Spleen (tissue), 13 donors: Measurements from ENCODE around the gene C7orf57. TPM values are rescaled to one million over a fixed set of nuclear protein-coding genes. Genes with fewer than 3 reads are reported as not detected.
"Not testable (repeated sequence)": the region's sequence is repeated elsewhere in the genome, so short reads cannot be mapped to it uniquely, and the experiment has no call there.

ENCODE experiments used
- DNase-seq: peaks from one replicate; pipeline ENCODE4 v3.0.0-alpha.2; 2020
- H3K27ac ChIP-seq, 8 donors: fragments of 200-600 bp; sonication (generic) in 7 of 8; 1 replicate in 4 of 8; 2 replicates in 4 of 8; pipeline versions ENCODE4 v1.5.0 to v1.8.0; 2016 to 2021; ENCODE audit warnings: inconsistent platforms in 4 of 8, mild to moderate bottlenecking in 4 of 8, moderate library complexity in 1 of 8
- H3K27me3 ChIP-seq, 7 donors: fragments of 200-600 bp; sonication (generic) in 6 of 7; replicated peaks in 1 of 7; 1 replicate in 4 of 7; 2 replicates in 3 of 7; pipeline versions ENCODE4 v1.5.0 to v1.8.0; 2016 to 2021; ENCODE audit warnings: inconsistent platforms in 3 of 7, mild to moderate bottlenecking in 1 of 7
- H3K36me3 ChIP-seq, 6 donors: fragments of 200-600 bp; sonication (generic) in 5 of 6; 1 replicate in 4 of 6; 2 replicates in 2 of 6; pipeline versions ENCODE4 v1.5.0 to v1.8.0; 2016 to 2021; ENCODE audit warnings: inconsistent platforms in 2 of 6
- H3K4me1 ChIP-seq, 6 donors: fragments of 200-600 bp; sonication (generic) in 5 of 6; 1 replicate in 3 of 6; 2 replicates in 3 of 6; pipeline versions ENCODE4 v1.5.0 to v1.8.0; 2016 to 2021; ENCODE audit warnings: inconsistent platforms in 3 of 6
- H3K4me3 ChIP-seq, 8 donors: fragments of 200-600 bp; sonication (generic) in 7 of 8; 1 replicate in 4 of 8; 2 replicates in 4 of 8; pipeline versions ENCODE4 v1.5.0 to v1.8.0; 2016 to 2021; ENCODE audit warnings: inconsistent platforms in 4 of 8, mild to moderate bottlenecking in 4 of 8, moderate library complexity in 2 of 8
- H3K9me3 ChIP-seq, 8 donors: fragments of 200-600 bp; sonication (generic) in 7 of 8; 1 replicate in 4 of 8; 2 replicates in 4 of 8; pipeline versions ENCODE4 v1.5.0 to v1.8.0; 2016 to 2021; ENCODE audit warnings: inconsistent platforms in 4 of 8
- CTCF ChIP-seq, 11 experiments: fragments of 200-600 bp in 7 of 11; fragments of 450-650 bp in 4 of 11; sonication (generic) in 4 of 11; IDR thresholded peaks in 8 of 11; conservative IDR thresholded peaks in 3 of 11; 1 replicate in 7 of 11; 2 replicates in 4 of 11; pipeline versions ENCODE4 v1.4.0 to v1.8.0; 2016 to 2021; ENCODE audit warnings: antibody characterized with exemption in 11 of 11, inconsistent platforms in 4 of 11, mild to moderate bottlenecking in 1 of 11
- POLR2A ChIP-seq, 3 donors: fragments of 450-650 bp; IDR thresholded peaks; one replicate each; pipeline ENCODE4 v1.5.1; 2017; ENCODE audit warnings: antibody characterized with exemption in 3 of 3, mild to moderate bottlenecking in 1 of 3
- POLR2AphosphoS5 ChIP-seq, 3 donors: sonication (generic); formaldehyde crosslinking; IDR thresholded peaks; one replicate each; pipeline ENCODE4 v1.5.1; 2017; ENCODE audit warnings: antibody characterized with exemption in 3 of 3
- WGBS, 5 donors: extraction: QIAGEN DNeasy Blood & Tissue Kit in 3 of 5; methylation state at CpG; one replicate each; pipeline versions ENCODE4 v1.1.5 to v1.1.7; 2013 to 2018; 5-methylcytosine and 5-hydroxymethylcytosine counted together
- intact Hi-C: fragments of 100-400 bp; cut with DNase I; formaldehyde crosslinking; loops from one replicate; pipeline ENCODE4 v1.15.0; 2023; ENCODE audit warnings: low total_unique reads
- long read RNA-seq, 2 donors: transcript quantifications; one replicate each; lab custom pipeline, GENCODE V29; 2026
- polyA plus RNA-seq, 3 donors: library from polyadenylated mRNA; stranded (reverse); fragments of 200-250 nt; gene quantifications; one replicate each; pipeline ENCODE4 v1.2.1, GENCODE V29; 2013
- total RNA-seq, 7 donors: library from RNA; depleted of rRNA in 3 of 7; stranded (reverse); fragments of >200 nt in 3 of 7; fragmentation: NEBNext Ultra II Directional in 4 of 7; extraction: Animal tissue kit (Norgen Biotek cat#: 25700) in 4 of 7; gene quantifications; one replicate each; pipeline versions ENCODE4 v1.1.0 to v1.2.1, GENCODE V29; 2016 to 2021
- donor health status: healthy with polysubstance abuse.
- donor health status: DM: no; HTN: no; CAD: no; lungs with moderate emphysema.
- donor health status: DM: no; HTN: no; CAD: no.
- donor health status: Bipolar disorder and iron deficiency.
- donor health status: healthy.
- donor health status: DM: no; HTN: no; CAD: no.
- donor health status: DM: yes; HTN: yes; CAD: no.

The C7orf57 gene
- not detected for total RNA-seq
- polyA plus RNA-seq: under 1 TPM in 1 of 3 donors, not detected in 2; 0.03 TPM
- long read RNA-seq, donor 1: 0 reads
- long read RNA-seq, donor 2: 0 reads

- peak within 1 kb of the TSS; percentile 43 to 87 (median 60) for H3K4me3 ChIP-seq
- H3K4me1 ChIP-seq: peaks cover 7 to 19% (median 17%) of the 10 kb centered on the region in 6 donors
- WGBS, 5 donors: 0 to 2% (median 1%) methylated on average over 44 to 62 of the region's 62 CpGs
- intact Hi-C loops: no loop called here
- peaks cover 0 to 64% (median 29%) of the 10 kb centered on the region in 7 donors for H3K27me3 ChIP-seq
- no peaks in the 10 kb centered on the region for H3K9me3 ChIP-seq
- H3K27ac ChIP-seq: no peak within 1 kb of the TSS
- TF ChIP-seq POLR2AphosphoS5 (IDR thresholded peaks at IDR 0.05): peak; percentile 51 to 83 (median 74)
- no peak for TF ChIP-seq POLR2A (IDR thresholded peaks at IDR 0.05)
- TF ChIP-seq CTCF (IDR thresholded peaks at IDR 0.05 in 8 of 11, conservative IDR thresholded peaks at IDR 0.05 in 3 of 11): peak in 7 of 11 experiments; percentile 20 to 49 (median 29)
- no peaks in the 10 kb centered on the region for H3K36me3 ChIP-seq
- DNase-seq: peak; percentile 95
Observed at GRCh38 chr7:48035301-48035966, at the start of gene C7orf57. TSS of gene C7orf57 (plus strand) at chr7:48035543. CDS start at chr7:48036309, 766 bp downstream.

GRCh38 chr7:47988496-47989386 is 46.6 kb upstream of the C7orf57 start:
- 85 to 93% (median 88%) methylated on average over 8 of the region's 8 CpGs for WGBS, 5 donors
- H3K9me3 ChIP-seq: no peaks in the 10 kb centered on the region
- H3K4me3 ChIP-seq: no peak overlapping the region
- H3K4me1 ChIP-seq: peaks cover 5 to 19% (median 11%) of the 10 kb centered on the region in 6 donors
- H3K27ac ChIP-seq: no peak overlapping the region
- H3K36me3 ChIP-seq: no peaks in the 10 kb centered on the region
- DNase-seq: no peak
- H3K27me3 ChIP-seq: no peaks in the 10 kb centered on the region
- no peak for TF ChIP-seq POLR2AphosphoS5 (IDR thresholded peaks at IDR 0.05)
- TF ChIP-seq POLR2A (IDR thresholded peaks at IDR 0.05): no peak
- no peak for TF ChIP-seq CTCF (IDR thresholded peaks at IDR 0.05 in 8 of 11, conservative IDR thresholded peaks at IDR 0.05 in 3 of 11)
- intact Hi-C loops: no loop called here

- not testable (repeated sequence) for H3K36me3 ChIP-seq, H3K27me3 ChIP-seq, H3K4me3 ChIP-seq, H3K9me3 ChIP-seq, H3K27ac ChIP-seq, DNase-seq
- H3K4me1 ChIP-seq: peaks cover 5 to 19% (median 11%) of the 10 kb centered on the region in 6 donors
- 51 to 67% (median 58%) methylated on average over 9 to 10 of the region's 10 CpGs for WGBS, 5 donors
- intact Hi-C loops: loop anchor here (2.0 kb wide), 1 partner anchor 121 kb away; no protein-coding TSS in a partner anchor
Observed at GRCh38 chr7:47989607-47990400, 45.5 kb upstream of the C7orf57 start.

GRCh38 chr7:47990592-47990991 is 44.8 kb upstream of the C7orf57 start:
- H3K27me3 ChIP-seq: no peaks in the 10 kb centered on the region
- TF ChIP-seq POLR2A (IDR thresholded peaks at IDR 0.05) (no peak), POLR2AphosphoS5 (IDR thresholded peaks at IDR 0.05) (no peak), CTCF (IDR thresholded peaks at IDR 0.05 in 8 of 11, conservative IDR thresholded peaks at IDR 0.05 in 3 of 11) (no peak)
- no peaks in the 10 kb centered on the region for H3K36me3 ChIP-seq
- intact Hi-C loops: loop anchor here (2.0 kb wide), 1 partner anchor 120 kb away; no protein-coding TSS in a partner anchor
- 95 to 98% (median 96%) methylated on average over 5 of the region's 5 CpGs for WGBS, 5 donors
- H3K4me3 ChIP-seq: no peak overlapping the region
- no peaks in the 10 kb centered on the region for H3K9me3 ChIP-seq
- DNase-seq: no peak
- peaks cover 5 to 19% (median 11%) of the 10 kb centered on the region in 6 donors for H3K4me1 ChIP-seq
- H3K27ac ChIP-seq: no peak overlapping the region
